ENCODE data around the gene ACOXL. TPM values are rescaled to one million over a fixed set of nuclear protein-coding genes. Genes with fewer than 3 reads are reported as not detected.

Gene ACOXL
- total RNA-seq, 2 experiments from 2014 or later = not detected

GRCh38 chr2:110724820-110725219, 7.6 kb upstream of the ACOXL start:
- Histone ChIP-seq H3K36me3 (ENCODE audit: insufficient read depth, low read length) (no peaks in the 10 kb centered on the region), H3K27me3 (ENCODE audit: control insufficient read depth in 1 of 2, insufficient read depth in 2 of 2, low read length in 2 of 2) (peaks cover 5 to 6% of the 10 kb centered on the region in 2 experiments), H3K4me1 (ENCODE audit: insufficient read depth, low read length) (no peaks in the 10 kb centered on the region), H3K9me3 (ENCODE audit: control insufficient read depth in 1 of 2, insufficient read depth in 1 of 2, low read length in 2 of 2) (no peaks in the 10 kb centered on the region), H3K27ac (ENCODE audit: low read depth in 1 of 2, low read length in 2 of 2) (no peak overlapping the region), H3K4me3 (ENCODE audit: low read length) (no peak overlapping the region)
- TF ChIP-seq CTCF (IDR thresholded peaks at IDR 0.05) = no peak
- POLR2A ChIA-PET = no interaction called here
- intact Hi-C loops (cut with DNase I, micrococcal nuclease) = no loop called here
- Mint-ChIP-seq H3K27ac (no peak overlapping the region), H3K27me3 (peaks cover 17% of the 10 kb centered on the region), H3K4me1 (ENCODE audit: low read depth) (no peaks in the 10 kb centered on the region), H3K36me3 (ENCODE audit: low read depth) (no peaks in the 10 kb centered on the region), H3K9me3 (no peaks in the 10 kb centered on the region), H3K4me3 (no peak overlapping the region)
- ATAC-seq (ENCODE audit: poor library complexity) (no peak), DNase-seq (no peak)
- CTCF ChIA-PET = no interaction called here

- Mint-ChIP-seq H3K27me3 (peaks cover 20% of the 10 kb centered on the region), H3K4me1 (ENCODE audit: low read depth) (no peaks in the 10 kb centered on the region), H3K4me3 (no peak overlapping the region), H3K27ac (no peak overlapping the region), H3K9me3 (no peaks in the 10 kb centered on the region), H3K36me3 (ENCODE audit: low read depth) (no peaks in the 10 kb centered on the region)
- intact Hi-C loops (cut with DNase I, micrococcal nuclease) = no loop called here
- Histone ChIP-seq H3K36me3 (ENCODE audit: insufficient read depth, low read length) (no peaks in the 10 kb centered on the region), H3K4me1 (ENCODE audit: insufficient read depth, low read length) (no peaks in the 10 kb centered on the region), H3K27ac (ENCODE audit: low read depth in 1 of 2, low read length in 2 of 2) (no peak overlapping the region), H3K4me3 (ENCODE audit: low read length) (no peak overlapping the region), H3K9me3 (ENCODE audit: control insufficient read depth in 1 of 2, insufficient read depth in 1 of 2, low read length in 2 of 2) (no peaks in the 10 kb centered on the region), H3K27me3 (ENCODE audit: control insufficient read depth in 1 of 2, insufficient read depth in 2 of 2, low read length in 2 of 2) (peaks cover 5 to 6% of the 10 kb centered on the region in 2 experiments)
- CTCF ChIA-PET = no interaction called here
- TF ChIP-seq CTCF (IDR thresholded peaks at IDR 0.05) = no peak
- POLR2A ChIA-PET = no interaction called here
- ATAC-seq (ENCODE audit: poor library complexity) (no peak), DNase-seq (no peak)
Measured at GRCh38 chr2:110725370-110725769, 7.0 kb upstream of the ACOXL start.

GRCh38 chr2:110725859-110726258, 6.5 kb upstream of the ACOXL start:
- no peak for TF ChIP-seq CTCF (IDR thresholded peaks at IDR 0.05)
- H3K27ac ChIP-seq (ENCODE audit: low read depth in 1 of 2, low read length in 2 of 2) = no peak overlapping the region
- no peaks in the 10 kb centered on the region for H3K9me3 ChIP-seq (ENCODE audit: control insufficient read depth in 1 of 2, insufficient read depth in 1 of 2, low read length in 2 of 2)
- Mint-ChIP-seq H3K36me3 (ENCODE audit: low read depth) (no peaks in the 10 kb centered on the region), H3K4me1 (ENCODE audit: low read depth) (no peaks in the 10 kb centered on the region), H3K27ac (no peak overlapping the region), H3K4me3 (no peak overlapping the region), H3K27me3 (peaks cover 24% of the 10 kb centered on the region), H3K9me3 (no peaks in the 10 kb centered on the region)
- H3K36me3 ChIP-seq (ENCODE audit: insufficient read depth, low read length) = no peaks in the 10 kb centered on the region
- DNase-seq (no peak), ATAC-seq (ENCODE audit: poor library complexity) (no peak)
- intact Hi-C loops (cut with DNase I, micrococcal nuclease) = no loop called here
- peaks cover 5 to 10% of the 10 kb centered on the region in 2 experiments for H3K27me3 ChIP-seq (ENCODE audit: control insufficient read depth in 1 of 2, insufficient read depth in 2 of 2, low read length in 2 of 2)
- H3K4me3 ChIP-seq (ENCODE audit: low read length) = no peak overlapping the region
- CTCF ChIA-PET = no interaction called here
- POLR2A ChIA-PET = no interaction called here
- H3K4me1 ChIP-seq (ENCODE audit: insufficient read depth, low read length) = no peaks in the 10 kb centered on the region

Measured in CD4-positive, alpha-beta T cell (primary cell).